HG03442 (cell line): ENCODE data around the gene COL4A1.

Experiments used
- ATAC-seq: cut with Tn5 transposase; IDR thresholded peaks from one replicate; pipeline ENCODE4 v1.9.1; 2021; ENCODE audit warnings: mild to moderate bottlenecking, moderate library complexity; ENCODE audit not compliant: unreplicated experiment

COL4A1 gene

GRCh38 chr13:110280231-110280813 lies 26.6 kb downstream of the COL4A1 start:
- ATAC-seq, result no peak

GRCh38 chr13:110279684-110280083 lies 27.3 kb downstream of the COL4A1 start:
- no peak for ATAC-seq

DNA sequence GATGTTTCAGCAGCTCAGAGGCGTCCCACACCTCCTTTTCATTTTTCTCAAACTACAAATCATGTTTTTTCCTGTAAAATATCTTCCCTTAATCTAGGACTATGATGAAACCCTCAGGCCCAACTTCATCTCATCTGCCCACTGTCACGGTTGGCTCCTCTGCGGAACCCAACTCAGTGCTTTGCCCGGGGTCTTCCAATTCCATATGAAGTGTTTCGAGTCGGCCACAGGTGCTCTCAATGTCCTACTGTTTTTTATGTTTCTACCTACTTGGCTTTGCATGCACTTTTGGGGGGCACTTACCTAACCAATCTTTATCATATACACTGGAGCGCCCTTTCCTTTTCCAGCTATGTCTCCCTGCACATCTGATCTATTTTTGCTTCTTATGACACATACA lies 28.1 kb downstream of the COL4A1 start:
- no peak for ATAC-seq

DNA sequence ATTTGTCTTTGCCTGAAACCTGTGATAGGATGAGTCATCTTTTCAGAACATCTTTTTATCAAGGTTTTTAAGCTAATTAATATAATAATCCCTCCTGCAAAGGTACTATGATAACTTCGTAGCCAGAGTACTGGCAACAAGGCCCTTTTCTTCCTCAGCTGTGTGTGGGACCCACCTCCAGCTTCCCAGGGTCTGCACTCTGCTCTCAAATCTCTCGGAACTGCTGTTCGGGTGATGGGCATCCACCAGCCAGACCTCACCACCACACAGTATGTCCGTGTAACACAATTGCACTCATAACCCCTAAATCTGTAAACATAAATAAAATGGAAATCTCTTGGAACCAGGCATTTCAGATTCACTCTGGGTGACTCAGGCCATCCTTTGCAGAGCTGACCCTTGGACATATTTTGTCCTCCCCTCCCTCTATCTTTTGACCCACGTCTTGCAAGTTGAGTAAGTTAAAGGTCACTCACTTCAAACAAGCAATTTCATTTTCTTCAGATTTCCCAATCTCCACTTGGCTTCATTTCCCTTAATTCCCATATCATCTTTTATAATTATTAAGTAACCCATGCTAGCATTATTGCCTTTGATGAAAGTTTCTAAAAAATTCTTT lies 29.5 kb downstream of the COL4A1 start:
- no peak for ATAC-seq

DNA sequence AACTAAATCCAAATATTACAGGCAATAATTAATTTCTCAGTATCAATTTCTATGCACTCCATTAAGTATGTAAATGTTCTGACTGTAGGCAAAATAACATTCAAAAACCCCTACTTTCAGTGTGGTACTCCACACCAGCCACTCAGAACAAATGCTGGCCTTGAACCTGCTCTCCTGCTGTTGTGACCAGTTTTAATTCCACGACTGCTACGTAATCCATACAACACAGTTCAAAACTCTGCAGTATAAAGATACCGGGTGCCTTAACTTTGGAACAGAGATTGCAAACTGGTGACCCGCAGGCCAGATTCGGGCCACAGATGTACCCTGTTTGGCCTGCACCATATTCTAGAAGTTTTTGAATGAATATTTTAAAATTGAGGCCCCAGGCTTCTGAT lies 30.4 kb downstream of the COL4A1 start:
- ATAC-seq, result no peak

GRCh38 chr13:110275931-110276552 lies 30.9 kb downstream of the COL4A1 start:
- no peak for ATAC-seq

DNA sequence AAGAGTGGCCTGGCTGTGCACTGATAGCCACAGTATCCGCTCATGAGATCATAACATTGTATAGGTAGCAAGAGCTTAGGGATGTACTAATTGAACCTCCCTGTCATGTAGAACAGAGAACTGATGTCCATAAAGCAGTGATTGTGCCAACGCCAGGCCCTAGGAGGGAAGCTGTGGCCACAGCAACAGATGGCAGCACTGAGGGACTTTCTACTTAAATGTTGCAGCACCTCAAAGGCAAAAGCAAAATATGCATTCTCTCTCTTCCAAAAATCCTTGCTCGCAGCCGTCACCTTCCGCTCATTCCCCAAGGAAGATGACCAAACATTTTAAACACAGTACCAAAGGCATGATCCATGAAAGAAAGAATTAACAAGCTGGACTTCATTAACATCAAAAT lies 32.3 kb downstream of the COL4A1 start:
- no peak for ATAC-seq

- ATAC-seq, result no peak
These were observed 33.7 kb downstream of the COL4A1 start for GRCh38 chr13:110273254-110273653.

GRCh38 chr13:110272651-110273050 lies 34.3 kb downstream of the COL4A1 start:
- no peak for ATAC-seq

DNA sequence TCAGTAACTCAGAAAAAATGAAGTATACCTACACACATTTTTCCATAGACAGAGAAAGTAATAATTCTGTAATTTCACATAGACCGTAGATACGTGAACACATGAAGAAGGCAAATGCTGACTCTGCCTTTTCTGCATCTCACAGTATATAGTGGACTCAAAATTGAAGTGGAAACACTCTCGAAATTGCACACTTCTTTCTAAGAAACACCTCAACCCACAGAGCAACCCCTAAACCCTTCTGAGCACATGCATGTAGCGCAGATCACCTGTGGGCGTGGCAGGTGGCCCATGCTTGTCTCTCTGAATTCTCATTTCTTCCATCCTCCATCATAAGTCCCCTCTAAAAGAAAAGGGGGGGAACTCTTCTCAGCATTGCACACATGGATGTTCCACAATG lies 34.7 kb downstream of the COL4A1 start:
- ATAC-seq, result no peak

- ATAC-seq, result no peak
These were observed 35.6 kb downstream of the COL4A1 start for GRCh38 chr13:110271313-110271712.

DNA sequence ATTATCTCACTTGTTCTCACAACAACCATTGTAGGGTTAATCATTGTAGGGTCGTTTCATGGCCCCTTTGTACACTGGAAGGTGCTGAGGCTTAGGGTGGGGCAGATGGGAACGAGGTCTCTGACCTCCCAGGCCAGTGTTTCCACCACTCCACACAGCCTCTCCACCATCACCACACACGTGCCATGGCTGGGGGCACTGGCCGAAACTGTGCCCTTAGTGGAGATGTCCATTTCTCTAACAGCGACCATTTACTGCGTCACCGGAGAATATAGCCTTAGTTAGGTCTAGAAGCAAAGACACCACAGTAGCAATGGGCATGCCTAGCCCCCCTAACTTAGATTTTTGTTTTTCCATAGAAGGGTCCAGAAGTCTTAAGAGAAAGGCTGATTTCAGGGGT lies 36.5 kb downstream of the COL4A1 start:
- no peak for ATAC-seq

DNA sequence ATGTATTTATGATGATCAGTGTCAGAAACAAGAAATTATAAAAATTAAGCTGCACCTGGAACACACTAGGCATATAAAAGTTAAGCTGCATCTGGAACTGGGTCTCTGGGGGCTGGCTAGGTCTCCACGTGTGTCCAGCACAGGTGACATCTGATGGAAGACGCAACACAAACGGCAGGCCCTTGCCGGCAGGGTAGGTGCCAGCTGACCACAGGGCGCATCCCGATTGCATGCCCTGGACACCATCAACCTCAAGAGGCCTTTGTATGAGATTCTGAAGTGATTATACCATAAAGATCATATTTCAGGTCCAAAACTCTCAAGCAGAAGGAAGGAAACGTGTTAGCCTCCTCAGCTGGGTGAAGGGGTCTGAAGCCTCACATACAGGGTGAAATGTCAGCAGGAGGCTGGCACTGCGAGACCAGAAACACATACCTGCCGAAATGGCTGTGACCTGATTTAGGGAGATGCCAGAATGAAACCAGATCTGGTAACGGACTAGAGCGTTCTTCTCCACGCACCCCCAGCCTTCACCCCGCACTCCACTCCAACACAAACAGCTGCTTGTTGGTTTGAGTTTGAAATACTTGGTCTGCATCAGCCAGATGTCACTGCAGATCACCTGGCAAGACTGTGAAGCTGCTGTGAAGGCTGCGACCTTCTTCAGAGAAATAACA lies 37.3 kb downstream of the COL4A1 start:
- ATAC-seq, result no peak

DNA sequence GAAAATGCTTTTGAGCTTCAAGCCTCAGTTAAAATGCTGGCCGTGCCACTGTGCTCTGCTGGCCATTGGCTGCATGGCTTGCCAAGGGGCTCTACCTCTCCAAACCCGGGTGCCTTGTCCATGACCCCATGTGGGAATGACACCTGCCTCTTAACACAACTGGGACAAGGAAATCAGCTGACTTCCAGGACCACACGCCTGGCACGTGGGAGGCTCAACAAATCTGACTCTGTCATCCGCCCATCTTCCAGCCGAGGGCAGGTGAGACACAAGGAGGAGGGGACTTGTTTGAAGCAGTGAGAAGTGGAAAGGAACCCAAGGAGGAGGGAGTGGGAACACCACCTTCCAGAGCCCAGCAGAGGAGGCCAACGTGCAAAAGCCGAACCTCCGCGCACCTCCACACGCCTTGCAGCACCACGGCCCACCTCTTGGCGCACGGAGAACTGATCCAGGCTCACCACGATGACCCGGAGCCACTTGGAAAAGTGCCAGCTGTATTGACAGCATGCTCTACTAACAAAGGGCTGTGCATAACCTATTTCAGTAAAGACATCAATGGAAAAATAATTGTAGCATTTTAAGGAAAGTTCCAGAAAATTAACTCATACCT lies 38.3 kb downstream of the COL4A1 start:
- no peak for ATAC-seq

DNA sequence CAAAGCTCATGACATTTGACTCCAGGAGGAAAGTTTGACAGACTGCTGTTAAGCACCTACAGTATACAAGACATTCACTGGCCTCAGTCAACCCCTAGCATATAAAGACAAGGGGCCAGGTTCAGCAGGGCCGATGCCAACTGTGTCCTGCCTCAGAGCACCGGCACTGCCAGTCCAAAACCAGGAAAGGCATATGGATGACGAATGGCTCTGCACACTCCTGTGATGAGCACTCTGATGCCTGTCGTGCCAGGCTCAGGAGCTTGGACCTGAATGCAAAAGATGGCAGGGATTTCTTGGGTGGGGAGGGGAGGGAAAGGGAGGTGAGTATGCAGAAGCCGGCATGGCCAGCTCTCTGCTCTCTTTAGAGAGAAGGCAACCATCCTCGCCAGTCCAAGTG lies 38.9 kb downstream of the COL4A1 start:
- no peak for ATAC-seq

DNA sequence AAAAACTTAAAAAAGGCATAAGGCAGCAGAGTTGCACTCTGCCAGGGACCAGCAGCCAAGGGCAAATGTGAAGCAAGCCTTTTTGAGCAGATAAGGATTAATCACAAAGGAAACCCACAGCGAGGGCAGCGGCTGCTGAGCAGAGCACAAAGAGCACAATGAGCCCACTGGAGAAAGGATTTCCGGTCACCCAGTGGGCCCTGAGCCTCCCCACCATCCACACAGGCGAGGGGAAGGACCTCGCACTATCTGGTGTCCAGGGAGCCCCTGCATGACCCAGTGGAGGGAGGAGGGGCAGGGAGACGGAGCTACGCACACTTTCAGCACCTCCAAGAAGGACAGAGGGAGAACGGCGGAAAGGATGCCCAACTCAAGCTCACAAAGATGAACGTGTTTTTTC lies 40.0 kb downstream of the COL4A1 start:
- no peak for ATAC-seq

DNA sequence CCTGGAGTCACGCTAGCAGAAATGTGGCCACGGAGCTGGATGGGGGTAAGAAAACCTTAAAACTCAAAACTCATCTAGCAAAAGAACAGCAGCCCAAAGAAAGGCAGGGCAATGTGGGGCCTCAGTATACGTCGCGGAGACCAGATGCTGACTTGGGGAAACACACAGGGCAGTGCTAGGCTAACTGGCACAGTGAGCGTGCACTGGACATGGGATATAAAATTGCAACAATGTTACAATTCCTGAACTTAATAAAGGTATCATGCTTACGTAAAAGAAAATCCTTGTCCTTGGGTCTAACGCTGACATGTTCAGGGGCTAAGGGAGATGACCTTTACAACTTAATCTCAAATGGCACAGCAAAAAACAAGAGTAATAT lies 40.5 kb downstream of the COL4A1 start:
- no peak for ATAC-seq

- no peak for ATAC-seq
These were observed 41.1 kb downstream of the COL4A1 start for GRCh38 chr13:110265682-110266430.

- no peak for ATAC-seq
These were observed 41.6 kb downstream of the COL4A1 start for GRCh38 chr13:110265341-110265681.

DNA sequence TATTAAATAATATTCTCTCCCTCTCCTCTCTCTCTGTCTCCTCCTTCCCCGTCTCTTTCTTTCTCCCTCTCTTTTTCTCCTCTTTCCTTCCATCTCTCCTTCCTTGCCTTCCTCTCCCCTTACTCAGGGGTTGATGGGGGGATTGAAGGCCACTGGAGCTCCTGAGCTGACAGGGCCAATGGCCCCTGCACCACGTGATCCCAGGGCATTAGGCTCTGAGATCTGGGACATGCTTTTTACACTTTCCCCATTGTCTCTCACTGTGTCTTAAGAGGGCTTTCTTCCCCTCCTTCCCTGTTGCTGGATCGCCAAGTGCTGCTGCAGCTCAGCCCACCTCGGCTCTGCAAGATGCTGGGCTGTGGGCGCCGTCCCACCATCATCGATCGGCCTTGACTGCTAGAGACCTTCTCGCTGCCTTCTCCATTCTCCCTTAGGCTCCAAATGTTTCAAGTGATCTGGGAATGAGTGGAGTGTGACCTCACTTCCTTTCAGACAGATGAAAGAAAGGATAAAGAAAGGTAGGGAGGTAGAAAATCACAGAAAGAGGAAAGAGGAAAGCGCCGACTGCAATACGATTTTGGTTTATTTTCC lies 42.2 kb downstream of the COL4A1 start:
- no peak for ATAC-seq

- ATAC-seq, result no peak
These were observed 43.1 kb downstream of the COL4A1 start for GRCh38 chr13:110263888-110264287.
